HepG2 (cell line): ENCODE data around the gene ZFP36L2. TPM values are rescaled to one million over a fixed set of nuclear protein-coding genes. Genes with fewer than 3 reads are reported as not detected.

Experiments
- ATAC-seq: fragments of 200-7000 bp; cut with Tn5 transposase; 3 replicates; pipeline ENCODE4 v1.9.1; 2020; ENCODE audit warnings: mild to moderate bottlenecking, moderate library complexity
- BruUV-seq: library from RNA; stranded (reverse); fragments of 400-500 nt; replicated peaks from 2 replicates; lab custom pipeline; 2021; lab: Mats Ljungman, UMichigan
- CTCF ChIA-PET: fragments of 300-600 bp; formaldehyde crosslinking; extraction: SDS; loops from one replicate; lab custom pipeline; 2021; ENCODE audit warnings: low total read pairs, inconsistent platforms, low intra/inter-chr PET ratio; lab: Yijun Ruan, JAX
- POLR2A ChIA-PET: fragments of 350-600 bp; sonication (Branson Sonifier 250); formaldehyde crosslinking; loops from one replicate; lab custom pipeline; 2020; ENCODE audit warnings: antibody characterized with exemption, inconsistent platforms; lab: Yijun Ruan, JAX
- DNase-seq: peaks from one replicate; pipeline ENCODE4 v3.0.0-alpha.2; 2015; ENCODE audit warnings: low spot score
- FAIRE-seq: peaks from 3 replicates; lab custom pipeline; 2011; peaks lifted over from hg19 to GRCh38; lab: Jason Lieb, UNC
- H2AFZ ChIP-seq: one replicate; pipeline ENCODE4 v1.6.1; 2011; ENCODE audit warnings: low read length, inconsistent platforms
- H3K27ac ChIP-seq: fragments of 300-600 bp; 3 replicates; pipeline ENCODE4 v1.8.0; 2011; ENCODE audit warnings: mixed run types, mild to moderate bottlenecking, mixed read lengths, low read length, inconsistent platforms; ENCODE audit not compliant: insufficient read depth; ENCODE audit errors: extremely low read length
- H3K27me3 ChIP-seq, 2 experiments: fragments of 200-600 bp in 1 of 2; 2 replicates in 1 of 2; 3 replicates in 1 of 2; pipeline versions ENCODE4 v1.6.0 to v1.8.0; 2011; ENCODE audit warnings: low read length in 2 of 2, mild to moderate bottlenecking in 2 of 2, moderate library complexity in 2 of 2, inconsistent platforms in 1 of 2; ENCODE audit not compliant: insufficient read depth in 2 of 2, control insufficient read depth in 1 of 2
- H3K36me3 ChIP-seq, 2 experiments: fragments of 200-600 bp in 1 of 2; replicated peaks in 1 of 2; 2 replicates in 1 of 2; 3 replicates in 1 of 2; pipeline versions ENCODE4 v1.5.1 to v1.8.0; 2011; ENCODE audit warnings: low read length in 2 of 2, inconsistent platforms in 1 of 2; ENCODE audit not compliant: insufficient read depth in 2 of 2, control insufficient read depth in 1 of 2
- H3K4me1 ChIP-seq: 2 replicates; pipeline ENCODE4 v1.5.1; 2012; ENCODE audit warnings: low read length, inconsistent platforms; ENCODE audit not compliant: insufficient read depth
- H3K4me2 ChIP-seq: 2 replicates; pipeline ENCODE4 v1.6.0; 2011; ENCODE audit warnings: low read depth, low read length, inconsistent platforms
- H3K4me3 ChIP-seq, 3 experiments: fragments of 200-600 bp in 1 of 3; sonication (generic), shearing (Covaris generic) in 1 of 3; replicated peaks in 1 of 3; 2 replicates each; pipeline ENCODE4 v1.5.1; 2011 to 2016; ENCODE audit warnings: low read length in 3 of 3, inconsistent platforms in 2 of 3, low read depth in 2 of 3, mild to moderate bottlenecking in 2 of 3, control low read depth in 1 of 3, mixed read lengths in 1 of 3; ENCODE audit not compliant: insufficient read depth in 1 of 3
- H3K79me2 ChIP-seq: one replicate; pipeline ENCODE4 v1.6.1; 2011; ENCODE audit warnings: low read length, inconsistent platforms; ENCODE audit not compliant: insufficient read depth
- H3K9ac ChIP-seq: 2 replicates; pipeline ENCODE4 v1.6.0; 2011; ENCODE audit warnings: mild to moderate bottlenecking, low read depth, low read length, inconsistent platforms; ENCODE audit not compliant: insufficient read depth
- H3K9me3 ChIP-seq: 2 replicates; pipeline ENCODE4 v1.5.1; 2012; ENCODE audit warnings: mild to moderate bottlenecking, low read length
- H4K20me1 ChIP-seq: 2 replicates; pipeline ENCODE4 v1.6.0; 2011; ENCODE audit warnings: inconsistent platforms, mild to moderate bottlenecking, low read length, moderate library complexity; ENCODE audit not compliant: insufficient read depth
- GTF2F1 ChIP-seq: fragments of 150-350 bp; IDR thresholded peaks from 2 replicates; pipeline ENCODE4 v1.6.1; 2014; ENCODE audit warnings: low read length
- NFIC ChIP-seq: IDR thresholded peaks from 2 replicates; pipeline ENCODE4 v1.6.1; 2012; ENCODE audit warnings: mild to moderate bottlenecking, low read length, inconsistent platforms
- SMAD1 ChIP-seq: sonication (generic); formaldehyde crosslinking; IDR thresholded peaks from 2 replicates; pipeline ENCODE4 v1.4.0; 2020; ENCODE audit warnings: missing genetic modification reagents, low read depth, mild to moderate bottlenecking, borderline replicate concordance
- SRSF9 ChIP-seq: fragments of 200-400 bp; formaldehyde crosslinking; IDR thresholded peaks from 2 replicates; pipeline ENCODE4 v1.6.1; 2018; ENCODE audit warnings: borderline replicate concordance, mild to moderate bottlenecking, low read depth, low read length; ENCODE audit not compliant: insufficient read depth, poor library complexity, severe bottlenecking
- ZBTB2 ChIP-seq: sonication (generic); formaldehyde crosslinking; IDR thresholded peaks from 2 replicates; pipeline ENCODE4 v1.8.0; 2022; ENCODE audit warnings: low read depth, missing genetic modification reagents
- ZNF101 ChIP-seq: sonication (generic); formaldehyde crosslinking; IDR thresholded peaks from 2 replicates; pipeline ENCODE4 v1.4.0; 2020; ENCODE audit warnings: mild to moderate bottlenecking, low read depth, missing genetic modification reagents, borderline replicate concordance
- ZNF503 ChIP-seq: sonication (generic); formaldehyde crosslinking; IDR thresholded peaks from 2 replicates; pipeline ENCODE4 v1.4.0; 2020; ENCODE audit warnings: missing genetic modification reagents
- ZNF710 ChIP-seq: sonication (generic); formaldehyde crosslinking; IDR thresholded peaks from 2 replicates; pipeline ENCODE4 v1.5.0; 2020; ENCODE audit warnings: mild to moderate bottlenecking, missing genetic modification reagents, borderline replicate concordance
- WGBS: methylation state at CpG from one replicate; pipeline ENCODE4 v1.1.6; 2017; ENCODE audit warnings: low lambda C conversion rate; 5-methylcytosine and 5-hydroxymethylcytosine counted together
- in situ Hi-C: cut with HindIII; loops from 2 replicates; pipeline ENCODE4 v1.10.0; 2017; ENCODE audit warnings: low pct_unique_long_range_greater_than_20kb; ENCODE audit not compliant: extremely low pct_ligation_motif_present
- intact Hi-C: fragments of 100-400 bp; cut with micrococcal nuclease; formaldehyde crosslinking; loops from one replicate; pipeline ENCODE4 v1.10.0; 2022; ENCODE audit not compliant: unreplicated experiment
- polyA plus RNA-seq, 8 experiments: library from polyadenylated mRNA; depleted of rRNA in 3 of 8; stranded (reverse) in 7 of 8; unstranded in 1 of 8; fragments of >200 nt; fragmentation: Illumina TruSeq in 4 of 8; extraction: Trizol in 4 of 8; gene quantifications; 2 replicates each; pipeline versions ENCODE4 v1.2.1 to v1.2.3, GENCODE V29; 2011 to 2016; ENCODE audit warnings: low read depth in 4 of 8, missing spikeins in 1 of 8, mixed read lengths in 1 of 8; ENCODE audit not compliant: insufficient read depth in 1 of 8
- total RNA-seq, 5 experiments: library from RNA; depleted of rRNA; stranded (reverse); fragments of >200 nt; fragmentation: Illumina TruSeq; extraction: Trizol; gene quantifications; 2 replicates each; pipeline ENCODE4 v1.2.3, GENCODE V29; 2016; ENCODE audit warnings: low read depth in 1 of 5

ZFP36L2 gene
- total and polyA plus RNA-seq, 2 of the 13 experiments (the other 11 are each of a cell fraction or from before 2014, with no cell fraction given) = 11.2 to 21.8 TPM

- ATAC-seq (no peak), FAIRE-seq (no peak), DNase-seq (no peak)
- Histone ChIP-seq H2AFZ (no peak overlapping the region), H3K36me3 (no peaks in the 10 kb centered on the region), H3K9ac (no peak overlapping the region), H3K4me3 (no peak overlapping the region), H3K27ac (no peak overlapping the region), H3K79me2 (no peaks in the 10 kb centered on the region), H3K4me1 (peaks cover 67% of the 10 kb centered on the region), H3K4me2 (no peak overlapping the region), H3K9me3 (no peaks in the 10 kb centered on the region), H4K20me1 (no peaks in the 10 kb centered on the region)
- in situ Hi-C loops = no loop called here
- no TSS peak for BruUV-seq
- intact Hi-C loops = no loop called here
- 100% methylated on average over 1 of the region's 1 CpG for WGBS
- ChIA-PET CTCF (no interaction called here), POLR2A (interaction anchor here (1.2 to 2.6 kb wide), 2 partner anchors 32 to 34 kb away, joined by 3 to 9 read pairs; no protein-coding TSS in a partner anchor)
- TF ChIP-seq GTF2F1 = no peak
- TF ChIP-seq ZBTB2 = no peak
- TF ChIP-seq ZNF710 (CRISPR knock-in tag) = no peak
- no peak for TF ChIP-seq ZNF101 (CRISPR knock-in tag)
- TF ChIP-seq SRSF9 = no peak
- no peak for TF ChIP-seq NFIC
- no peak for TF ChIP-seq SMAD1 (CRISPR knock-in tag)
- no peak for TF ChIP-seq ZNF503 (CRISPR knock-in tag)
- TF ChIP-seq, all 625 proteins: peak for 0
- H3K27me3 ChIP-seq = no peaks in the 10 kb centered on the region
Measured at GRCh38 chr2:43259512-43259911, 33.1 kb upstream of the ZFP36L2 start.
